Upper lobe of right lung (tissue), 1 donor: Measurements from ENCODE around the gene KRT5. TPM values are rescaled to one million over a fixed set of nuclear protein-coding genes. Genes with fewer than 3 reads are reported as not detected.

Experiments used
- ATAC-seq: fragments of 200-7000 bp; cut with Tn5 transposase; one replicate; pipeline ENCODE4 v1.9.1; 2020; ENCODE audit warnings: mild to moderate bottlenecking, moderate library complexity
- DNase-seq: peaks from one replicate; pipeline ENCODE4 v3.0.0-alpha.2; 2020
- H3K27ac ChIP-seq: fragments of 200-600 bp; one replicate; pipeline ENCODE4 v1.8.0; 2022
- H3K27me3 ChIP-seq: fragments of 200-600 bp; one replicate; pipeline ENCODE4 v1.8.0; 2022; ENCODE audit warnings: mild to moderate bottlenecking
- H3K36me3 ChIP-seq: fragments of 200-600 bp; one replicate; pipeline ENCODE4 v1.8.0; 2022
- H3K4me1 ChIP-seq: fragments of 200-600 bp; one replicate; pipeline ENCODE4 v1.8.0; 2022
- H3K4me3 ChIP-seq: fragments of 200-600 bp; one replicate; pipeline ENCODE4 v1.8.0; 2022; ENCODE audit warnings: mild to moderate bottlenecking
- H3K9me3 ChIP-seq: fragments of 200-600 bp; one replicate; pipeline ENCODE4 v1.8.0; 2022
- intact Hi-C: fragments of 100-400 bp; cut with DNase I; formaldehyde crosslinking; loops from one replicate; pipeline ENCODE4 v1.11.0; 2022
- total RNA-seq: library from RNA; stranded (reverse); fragmentation: NEBNext Ultra II Directional; extraction: Animal tissue kit (Norgen Biotek cat#: 25700); gene quantifications from one replicate; pipeline ENCODE4 v1.2.1, GENCODE V29; 2021
- TF ChIP-seq, protein P1 (sequence below): fragments of 200-600 bp; IDR thresholded peaks from one replicate; pipeline ENCODE4 v1.8.0; 2022; ENCODE audit warnings: antibody characterized with exemption
- donor health status: DM: no; HTN: yes; CAD: no; lungs with severe emphysema.

KRT5 gene
- total RNA-seq, 1 donor from 2014 or later, result 8.8 TPM

DNA sequence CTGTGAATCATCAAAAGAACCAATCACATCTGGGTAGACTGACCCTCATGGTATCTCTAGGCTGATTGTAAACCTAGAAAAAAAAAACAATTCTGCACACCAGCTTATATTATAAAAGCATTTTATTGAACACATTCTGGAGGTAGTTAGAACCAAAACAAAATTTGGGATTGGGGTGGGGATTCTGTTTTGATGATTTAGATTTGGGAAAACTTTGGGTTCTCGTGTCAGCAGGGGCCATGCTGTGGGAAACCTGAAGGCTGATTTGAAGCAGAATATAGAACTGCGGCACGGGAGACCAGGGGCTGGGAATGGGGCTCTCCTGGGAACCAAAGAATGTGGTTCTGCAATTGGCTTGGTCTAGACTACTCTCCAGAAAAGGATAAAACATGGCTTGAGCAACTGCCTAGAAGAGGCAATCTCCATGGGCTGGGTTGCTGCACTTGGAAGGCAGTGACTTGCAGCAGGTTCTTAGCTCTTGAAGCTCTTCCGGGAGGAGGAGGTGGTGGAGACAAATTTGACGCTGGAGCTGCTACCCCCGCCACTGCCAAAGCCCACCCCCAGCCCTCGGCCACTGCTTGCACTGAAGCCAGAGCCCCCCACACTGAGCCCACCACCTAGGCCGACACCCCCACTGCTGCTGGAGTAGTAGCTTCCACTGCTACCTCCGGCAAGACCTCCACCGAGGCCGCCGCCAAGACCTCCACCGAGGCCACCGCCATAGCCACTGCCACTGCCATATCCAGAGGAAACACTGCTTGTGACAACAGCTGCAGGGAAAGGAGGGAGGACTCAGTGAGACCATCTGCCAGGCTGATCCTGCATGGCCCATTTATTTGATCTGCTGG lies 5.5 kb downstream of the KRT5 start:
- no peak for ATAC-seq
- Histone ChIP-seq H3K36me3 (no peaks in the 10 kb centered on the region), H3K9me3 (peaks cover 6% of the 10 kb centered on the region), H3K4me1 (no peaks in the 10 kb centered on the region), H3K4me3 (no peak overlapping the region), H3K27me3 (no peaks in the 10 kb centered on the region), H3K27ac (no peak overlapping the region)
- intact Hi-C loops, result no loop called here
- TF ChIP-seq, protein P1, sequence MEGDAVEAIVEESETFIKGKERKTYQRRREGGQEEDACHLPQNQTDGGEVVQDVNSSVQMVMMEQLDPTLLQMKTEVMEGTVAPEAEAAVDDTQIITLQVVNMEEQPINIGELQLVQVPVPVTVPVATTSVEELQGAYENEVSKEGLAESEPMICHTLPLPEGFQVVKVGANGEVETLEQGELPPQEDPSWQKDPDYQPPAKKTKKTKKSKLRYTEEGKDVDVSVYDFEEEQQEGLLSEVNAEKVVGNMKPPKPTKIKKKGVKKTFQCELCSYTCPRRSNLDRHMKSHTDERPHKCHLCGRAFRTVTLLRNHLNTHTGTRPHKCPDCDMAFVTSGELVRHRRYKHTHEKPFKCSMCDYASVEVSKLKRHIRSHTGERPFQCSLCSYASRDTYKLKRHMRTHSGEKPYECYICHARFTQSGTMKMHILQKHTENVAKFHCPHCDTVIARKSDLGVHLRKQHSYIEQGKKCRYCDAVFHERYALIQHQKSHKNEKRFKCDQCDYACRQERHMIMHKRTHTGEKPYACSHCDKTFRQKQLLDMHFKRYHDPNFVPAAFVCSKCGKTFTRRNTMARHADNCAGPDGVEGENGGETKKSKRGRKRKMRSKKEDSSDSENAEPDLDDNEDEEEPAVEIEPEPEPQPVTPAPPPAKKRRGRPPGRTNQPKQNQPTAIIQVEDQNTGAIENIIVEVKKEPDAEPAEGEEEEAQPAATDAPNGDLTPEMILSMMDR, result no peak
- DNase-seq, result no peak

DNA sequence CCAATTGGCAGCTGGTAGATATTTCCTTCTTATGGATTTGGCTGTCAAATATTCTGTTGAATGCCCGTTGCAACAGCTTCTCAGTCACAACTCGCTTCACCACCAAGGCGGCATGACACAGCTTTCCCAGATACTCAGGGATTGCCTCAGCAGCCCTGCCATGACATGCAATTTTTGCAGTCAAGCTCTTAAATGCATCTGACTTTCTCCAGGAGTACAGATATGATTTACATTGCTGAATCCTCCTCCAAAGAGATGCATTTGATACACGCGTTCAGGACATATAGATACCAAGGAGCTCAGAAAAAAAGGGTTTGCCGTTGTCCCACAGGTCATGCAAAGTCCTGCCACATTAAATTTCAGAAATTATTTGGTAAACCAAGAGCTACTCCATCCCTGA lies 6.5 kb downstream of the KRT5 start:
- TF ChIP-seq, protein P1, result no peak
- Histone ChIP-seq H3K27ac (no peak overlapping the region), H3K9me3 (peaks cover 6% of the 10 kb centered on the region), H3K36me3 (no peaks in the 10 kb centered on the region), H3K4me3 (no peak overlapping the region), H3K27me3 (no peaks in the 10 kb centered on the region), H3K4me1 (no peaks in the 10 kb centered on the region)
- intact Hi-C loops, result no loop called here
- DNase-seq, result no peak
- no peak for ATAC-seq

DNA sequence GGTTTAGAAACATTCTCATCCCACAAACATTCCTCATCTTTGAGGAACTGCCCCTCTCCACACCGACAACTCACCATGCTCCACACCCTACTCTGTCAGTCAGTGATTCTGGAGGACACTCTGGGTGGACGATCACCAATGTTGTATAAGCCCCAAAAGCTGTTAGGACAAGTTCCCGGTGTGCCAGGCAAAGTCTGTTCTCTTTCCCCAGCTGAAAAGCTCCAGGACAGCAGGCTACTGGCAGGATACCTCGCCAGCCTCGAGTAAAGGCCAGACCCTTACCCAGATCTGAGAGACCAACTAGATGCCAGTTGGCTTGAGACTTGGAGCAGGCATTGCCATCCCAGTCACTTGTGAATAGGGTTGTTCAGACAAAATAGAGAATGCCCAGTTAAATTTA lies 12.0 kb downstream of the KRT5 start:
- no peaks in the 10 kb centered on the region for H3K36me3 ChIP-seq
- intact Hi-C loops, result no loop called here
- TF ChIP-seq, protein P1, result no peak
- no peak for DNase-seq
- no peak overlapping the region for H3K4me3 ChIP-seq
- no peak overlapping the region for H3K27ac ChIP-seq
- H3K9me3 ChIP-seq, result peaks cover 6% of the 10 kb centered on the region
- no peak for ATAC-seq
- H3K4me1 ChIP-seq, result no peaks in the 10 kb centered on the region
- peaks cover 10% of the 10 kb centered on the region for H3K27me3 ChIP-seq

DNA sequence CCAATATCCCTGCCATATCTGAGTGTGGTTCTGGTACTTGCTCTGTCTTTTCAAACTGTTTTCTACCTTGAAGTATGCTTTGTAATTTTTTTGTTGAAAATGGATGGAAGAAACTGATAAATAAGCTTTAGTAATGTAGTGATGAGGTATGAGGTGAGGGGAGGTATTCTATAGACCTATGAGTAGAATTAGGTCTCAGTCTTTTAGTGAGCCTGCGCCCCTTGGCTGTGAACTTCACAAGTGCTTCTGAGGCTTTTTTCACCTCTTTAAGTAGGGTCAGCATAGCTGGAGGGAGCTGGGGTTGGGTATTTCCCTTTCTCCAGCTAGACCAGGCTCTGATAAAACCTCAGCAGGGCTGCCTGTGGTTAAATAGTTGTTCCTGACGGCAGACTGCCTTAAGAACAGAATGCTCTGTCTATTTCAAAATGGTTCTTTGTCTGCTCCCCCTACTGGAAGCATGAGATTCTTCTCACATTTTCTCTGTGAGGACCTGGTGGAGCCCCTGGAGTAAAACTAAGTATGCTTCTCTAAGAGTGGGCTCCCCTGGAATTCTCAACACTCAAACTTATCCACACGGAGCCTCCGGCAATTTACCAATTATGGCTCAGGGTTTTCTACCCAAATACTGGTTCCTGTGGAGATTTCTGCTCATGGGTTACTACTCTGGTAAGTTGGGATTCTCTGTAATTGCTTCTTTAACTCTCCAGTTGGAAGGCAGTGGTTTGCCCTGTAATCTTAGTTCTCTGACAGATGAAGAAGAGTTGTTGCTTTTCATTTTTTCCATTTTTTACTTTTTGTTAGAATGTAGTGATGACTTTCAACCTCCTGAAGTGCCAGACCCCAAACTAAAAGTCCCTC lies 13.1 kb downstream of the KRT5 start:
- Histone ChIP-seq H3K4me1 (no peaks in the 10 kb centered on the region), H3K4me3 (no peak overlapping the region), H3K27ac (no peak overlapping the region), H3K27me3 (peaks cover 14% of the 10 kb centered on the region), H3K36me3 (no peaks in the 10 kb centered on the region), H3K9me3 (peaks cover 6% of the 10 kb centered on the region)
- no peak for DNase-seq
- intact Hi-C loops, result no loop called here
- TF ChIP-seq, protein P1, result peak; percentile 60
- ATAC-seq, result peak; percentile 80

DNA sequence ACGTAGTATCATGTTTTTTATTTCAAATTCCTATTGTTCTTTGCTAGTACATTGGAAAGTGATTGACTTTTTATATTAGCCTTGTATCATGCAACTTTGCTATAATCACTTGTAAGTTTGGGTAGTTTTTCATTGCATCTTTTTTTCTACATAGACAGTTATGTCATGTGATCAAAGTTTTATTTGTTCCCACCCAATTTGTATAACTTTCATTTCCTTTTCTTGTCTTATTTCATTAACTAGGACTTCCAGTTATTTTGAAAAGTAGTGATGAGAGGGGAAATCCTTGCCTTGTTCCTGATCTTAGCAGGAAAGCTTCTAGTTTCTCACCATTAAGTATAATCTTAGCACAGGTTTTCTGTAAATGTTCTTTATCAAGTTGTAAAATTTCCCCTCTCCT lies 17.3 kb downstream of the KRT5 start:
- ATAC-seq, result no peak
- TF ChIP-seq, protein P1, result no peak
- H3K4me3 ChIP-seq, result no peak overlapping the region
- H3K27ac ChIP-seq, result no peak overlapping the region
- no peaks in the 10 kb centered on the region for H3K4me1 ChIP-seq
- peaks cover 14% of the 10 kb centered on the region for H3K27me3 ChIP-seq
- intact Hi-C loops, result no loop called here
- H3K9me3 ChIP-seq, result no peaks in the 10 kb centered on the region
- no peak for DNase-seq
- H3K36me3 ChIP-seq, result no peaks in the 10 kb centered on the region
